DMS79 treated with DMSO at 0.1 percent for 48 hours (cell line): ENCODE results near the gene CNGB1.
"Not testable (repeated sequence)": the region's sequence is repeated elsewhere in the genome, so short reads cannot be mapped to it uniquely, and the experiment has no call there.

Experiments used
- DNase-seq: peaks from one replicate; lab custom pipeline; 2025; lab: John Stamatoyannopoulos, UW

The CNGB1 gene

DNA sequence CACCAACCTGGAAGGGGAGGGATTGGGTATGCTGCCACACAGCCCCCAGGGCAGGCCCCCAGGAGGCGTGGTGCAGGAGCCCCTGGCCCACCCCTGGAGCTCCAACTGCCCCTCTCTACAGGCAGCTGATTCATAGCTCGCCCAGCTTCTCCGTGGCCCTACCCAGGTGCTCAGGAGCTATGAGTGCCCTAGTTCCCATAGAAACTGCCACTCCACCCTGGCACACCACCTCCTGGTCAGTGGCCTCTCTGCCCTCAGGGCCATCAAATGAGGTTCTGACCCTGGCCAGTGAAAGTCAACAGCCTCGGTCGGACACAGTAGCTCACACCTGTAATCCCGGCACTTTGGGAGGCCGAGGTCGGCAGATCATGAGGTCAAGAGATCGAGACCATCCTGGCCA, 18.0 kb downstream of the CNGB1 start:
- no peak for DNase-seq

DNA sequence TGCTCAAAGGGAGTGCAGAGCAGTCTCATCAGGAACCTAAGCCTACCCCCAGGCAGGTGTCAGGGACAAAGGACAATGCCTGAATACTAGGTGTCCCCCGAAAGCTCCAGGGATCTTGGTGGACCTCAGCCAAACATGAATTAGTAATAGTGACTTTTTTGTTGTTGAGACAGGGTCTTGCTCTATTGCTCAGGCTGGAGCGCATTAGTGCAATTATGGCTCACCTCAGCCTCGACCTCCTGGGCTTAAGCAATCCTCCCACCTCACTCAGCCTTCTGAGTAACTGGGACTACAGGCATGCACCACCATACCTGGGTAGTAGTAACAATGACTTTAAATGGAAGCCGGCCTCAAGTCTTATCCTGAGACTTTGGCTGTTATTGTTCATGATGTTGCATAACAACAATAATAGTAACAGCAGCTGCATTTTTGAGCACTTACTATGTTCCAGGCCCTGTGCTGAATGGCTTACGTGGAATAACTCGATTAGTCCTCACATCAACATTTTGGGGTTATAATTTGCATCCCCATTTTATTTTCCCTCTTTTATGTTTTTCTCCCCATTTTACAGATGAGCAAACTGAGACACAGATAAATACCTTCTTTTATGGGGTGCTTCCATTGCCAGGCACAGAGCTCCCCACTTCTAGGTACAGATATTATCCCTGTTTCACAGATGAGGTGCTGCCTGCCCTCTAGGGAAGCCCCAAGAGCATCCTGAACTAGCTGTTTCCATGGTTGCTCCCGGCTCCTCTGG, 19.5 kb downstream of the CNGB1 start:
- no peak for DNase-seq

DNA sequence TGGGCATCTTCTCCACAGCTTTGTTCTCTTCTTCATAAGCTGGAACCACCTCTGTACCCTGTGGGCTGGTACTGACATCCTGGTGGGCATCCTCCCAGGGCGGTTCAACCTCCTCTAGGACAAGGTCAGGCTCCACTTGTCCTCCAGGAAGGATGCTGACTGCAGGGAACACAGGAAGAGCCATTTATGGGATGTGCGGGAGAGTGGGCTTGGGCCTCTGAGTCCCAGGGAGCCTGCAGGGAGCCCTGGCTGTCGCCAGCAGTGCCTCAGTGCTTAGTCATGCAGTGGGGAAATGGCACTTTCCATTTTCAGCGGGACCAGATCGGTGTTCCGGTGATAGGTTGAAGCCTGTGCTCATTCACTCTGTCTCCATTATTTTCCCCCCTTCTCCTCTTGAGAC, 20.5 kb downstream of the CNGB1 start:
- DNase-seq: no peak

DNA sequence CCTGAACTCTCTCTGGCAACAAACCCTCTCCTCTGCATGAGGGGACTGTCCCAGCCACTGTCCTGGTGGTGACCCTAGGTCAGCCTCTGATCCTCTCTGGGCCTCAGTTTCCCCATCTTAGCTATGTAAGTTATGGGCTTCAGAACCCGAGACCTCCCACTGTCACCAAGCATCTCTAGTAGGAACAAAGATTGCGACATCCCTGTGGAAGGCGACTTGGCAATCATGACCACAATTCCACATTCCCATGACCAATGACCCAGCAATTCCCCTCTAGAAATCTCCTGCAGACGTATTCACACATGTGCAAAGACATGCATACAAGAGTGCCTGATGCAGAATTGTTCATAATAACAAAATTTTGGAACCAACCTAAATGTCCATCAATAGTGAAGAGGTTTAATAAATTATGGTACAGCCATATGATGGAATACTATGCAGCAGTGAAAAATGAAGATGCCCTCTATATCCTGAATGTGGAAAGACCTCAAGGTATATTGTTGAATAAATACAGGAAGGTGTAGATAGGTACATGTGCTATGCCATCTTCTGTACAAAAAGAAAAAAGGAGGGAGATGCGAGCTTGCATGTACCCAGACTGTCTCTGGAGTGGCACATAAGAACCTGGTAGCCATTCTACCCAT, 21.2 kb downstream of the CNGB1 start:
- no peak for DNase-seq

DNA sequence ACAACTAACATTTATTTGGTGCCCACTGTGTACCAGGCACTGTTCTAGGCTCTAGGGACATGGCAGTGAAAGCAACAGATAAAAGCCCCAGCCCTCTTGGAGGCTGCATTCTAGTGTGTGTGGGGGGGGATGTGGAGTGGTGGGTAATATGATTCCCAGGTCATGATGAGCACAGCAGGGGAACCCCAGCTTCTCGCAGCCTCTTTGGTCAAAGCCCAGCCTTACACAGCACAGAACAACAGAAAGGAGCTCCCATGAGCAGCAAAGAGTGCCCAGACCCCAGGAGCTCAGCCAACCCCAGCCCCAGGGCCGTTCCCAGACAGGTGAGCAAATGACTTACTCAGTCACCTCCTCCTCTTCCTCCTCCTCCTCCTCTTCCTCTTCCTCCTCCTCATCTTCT, 21.9 kb downstream of the CNGB1 start:
- no peak for DNase-seq

DNA sequence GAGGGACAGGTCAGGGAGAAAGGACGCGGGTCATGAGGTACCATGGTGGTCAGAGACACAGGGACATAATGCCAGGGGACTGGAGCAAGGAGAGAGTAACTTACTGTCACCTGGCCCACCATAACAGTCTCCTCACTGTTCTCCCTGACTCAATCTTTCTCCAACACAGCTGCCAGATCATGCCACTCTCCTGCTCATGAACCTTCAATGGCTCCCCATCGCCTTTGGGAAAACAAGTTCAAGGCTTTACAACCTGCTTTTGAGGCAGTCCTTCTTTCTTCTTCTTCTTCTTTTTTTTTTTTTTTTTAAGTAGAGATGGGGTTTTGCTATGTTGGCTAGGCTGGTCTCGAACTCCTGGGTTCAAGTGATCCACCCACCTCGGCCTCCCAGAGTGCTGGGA, 22.9 kb downstream of the CNGB1 start:
- no peak for DNase-seq

DNA sequence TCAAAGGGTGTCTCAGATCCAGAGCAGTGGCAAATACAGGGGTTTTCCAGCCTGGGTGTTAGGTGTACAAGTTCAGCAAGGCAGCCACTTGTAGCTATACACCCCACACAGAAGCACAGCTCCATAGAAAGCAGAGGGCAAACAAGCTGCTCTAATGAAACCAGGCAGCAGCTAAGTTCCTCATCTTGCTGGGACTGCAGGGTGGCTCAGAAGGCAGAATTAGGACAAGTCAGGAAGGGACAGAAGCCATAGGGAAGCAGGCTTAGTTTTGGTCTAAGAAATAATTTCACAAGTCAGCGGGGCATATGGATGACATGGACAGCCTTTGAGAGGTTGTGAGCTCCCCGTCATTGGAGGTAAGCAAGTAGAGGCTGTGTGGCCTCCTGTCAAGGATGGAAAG, 23.7 kb downstream of the CNGB1 start:
- DNase-seq: no peak

DNA sequence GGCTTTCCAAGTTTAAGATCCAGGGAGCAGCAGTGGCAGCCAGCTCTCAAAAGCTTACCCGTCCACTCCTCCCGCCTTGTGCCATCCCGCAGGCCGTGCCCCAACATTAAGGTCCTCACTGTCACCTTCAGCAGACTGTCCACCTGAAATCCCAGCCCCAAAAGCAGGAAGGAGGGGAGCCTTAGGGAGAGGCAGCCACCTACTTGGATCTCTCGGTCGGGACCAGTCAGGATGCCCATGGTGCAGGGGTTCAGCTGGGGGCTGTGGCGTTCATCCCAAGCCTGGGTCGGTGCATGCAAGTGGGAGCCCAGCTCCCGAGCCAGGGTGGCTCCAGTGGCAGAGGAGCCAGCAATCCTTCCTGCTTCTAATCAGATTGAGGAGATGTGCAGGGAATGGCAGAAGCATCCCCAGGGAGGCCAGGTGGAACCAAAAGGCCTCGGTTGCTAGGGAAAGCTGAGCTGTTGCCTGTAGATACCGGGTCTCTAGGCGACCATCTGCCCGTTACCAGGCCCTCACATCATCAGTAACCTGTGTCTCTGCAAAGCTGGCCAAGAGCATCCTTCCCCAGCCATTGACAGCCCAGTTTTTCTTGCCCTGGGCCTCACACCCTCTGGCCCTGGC, 24.6 kb downstream of the CNGB1 start:
- no peak for DNase-seq

DNA sequence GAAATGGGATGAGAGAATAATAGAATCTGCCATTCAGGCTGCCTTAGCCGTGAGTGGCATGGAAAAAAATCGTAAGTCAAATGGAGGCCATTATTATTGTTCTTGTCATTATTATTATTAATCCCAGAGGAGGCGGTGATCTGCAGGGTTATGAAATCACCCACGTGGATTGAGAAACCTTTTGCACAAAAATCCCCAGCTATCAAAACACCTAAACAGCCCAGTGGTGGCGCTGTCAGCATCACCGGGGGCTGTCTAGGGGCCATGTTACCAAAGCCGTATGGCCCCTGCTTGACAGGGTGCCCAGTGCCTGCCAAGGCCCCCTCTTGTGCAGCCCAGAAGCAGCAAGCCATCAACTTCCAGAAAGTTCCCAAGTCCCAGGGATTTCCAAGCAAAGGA, 25.2 kb downstream of the CNGB1 start:
- DNase-seq: no peak

DNA sequence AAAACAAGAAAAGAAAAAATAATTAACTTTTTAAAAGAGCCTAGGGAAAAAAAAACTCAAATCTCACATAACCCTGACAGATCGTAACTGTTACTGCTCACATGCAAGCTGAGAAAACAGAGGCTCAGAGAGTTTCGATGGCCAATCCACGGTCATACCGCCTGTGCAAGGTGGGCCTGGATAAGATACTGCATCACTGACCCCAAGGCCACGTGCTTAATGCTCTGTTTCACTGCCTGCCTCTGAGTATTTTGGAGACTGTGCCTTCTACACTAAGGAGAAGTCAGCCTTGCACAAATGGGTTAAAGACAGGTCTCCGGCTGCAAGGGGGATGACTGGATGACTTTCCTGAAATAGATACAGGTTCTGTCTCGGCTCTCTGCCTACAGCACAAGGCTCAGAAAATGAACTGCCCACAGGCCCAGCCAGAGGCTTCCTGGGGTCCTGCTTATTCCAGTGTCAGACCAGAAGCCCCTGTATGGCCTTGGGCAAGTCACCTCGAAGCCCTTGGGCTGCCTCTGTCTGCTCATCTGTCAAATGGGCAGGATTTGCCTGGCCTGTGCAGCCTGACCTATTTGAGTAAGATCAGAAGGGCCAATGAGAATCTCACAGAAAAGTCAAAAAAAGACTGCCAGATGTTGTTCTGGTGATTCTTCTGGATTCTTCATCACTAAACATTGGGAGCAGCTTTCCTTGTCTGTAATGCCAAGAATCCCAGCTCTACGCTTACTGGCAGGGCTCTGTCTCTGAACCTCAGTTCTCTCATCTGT, 25.8 kb downstream of the CNGB1 start:
- DNase-seq: no peak

DNA sequence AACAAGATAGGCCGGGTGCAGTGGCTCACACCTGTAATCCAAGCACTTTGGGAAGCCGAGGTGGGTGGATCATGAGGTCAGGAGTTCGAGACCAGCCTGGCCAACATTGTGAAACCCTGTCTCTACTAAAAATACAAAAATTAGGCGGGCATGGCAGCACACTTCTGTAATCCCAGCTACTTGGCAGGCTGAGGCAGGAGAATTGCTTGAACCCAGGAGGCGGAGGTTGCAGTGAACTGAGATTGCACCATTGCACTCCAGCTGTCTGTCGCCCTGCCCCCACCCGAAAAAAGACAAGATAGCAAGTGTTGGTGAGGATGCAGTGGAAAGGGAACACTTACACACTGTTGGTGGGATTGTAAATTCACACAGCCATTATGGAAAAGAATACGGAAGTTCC, 27.5 kb downstream of the CNGB1 start:
- DNase-seq: not testable (repeated sequence)

DNA sequence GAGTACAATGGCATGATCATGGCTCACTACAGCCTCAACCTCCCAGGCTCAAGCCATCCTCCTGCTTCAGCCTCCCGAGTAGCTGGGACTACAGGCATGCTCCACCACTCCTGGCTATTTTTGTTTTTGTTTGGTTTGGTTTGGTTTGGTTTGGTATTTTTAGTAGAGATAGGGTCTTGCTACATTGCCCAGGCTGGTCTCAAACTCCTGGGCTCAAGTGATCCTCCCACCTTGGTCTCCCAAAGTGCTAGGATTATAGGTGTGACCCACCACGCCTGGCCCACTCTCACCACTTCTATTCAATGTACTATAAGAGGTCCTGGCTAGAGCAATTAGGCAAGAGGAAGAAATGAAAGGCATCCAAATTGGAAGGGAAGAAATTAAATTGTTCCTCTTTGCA, 29.0 kb downstream of the CNGB1 start:
- not testable (repeated sequence) for DNase-seq

DNA sequence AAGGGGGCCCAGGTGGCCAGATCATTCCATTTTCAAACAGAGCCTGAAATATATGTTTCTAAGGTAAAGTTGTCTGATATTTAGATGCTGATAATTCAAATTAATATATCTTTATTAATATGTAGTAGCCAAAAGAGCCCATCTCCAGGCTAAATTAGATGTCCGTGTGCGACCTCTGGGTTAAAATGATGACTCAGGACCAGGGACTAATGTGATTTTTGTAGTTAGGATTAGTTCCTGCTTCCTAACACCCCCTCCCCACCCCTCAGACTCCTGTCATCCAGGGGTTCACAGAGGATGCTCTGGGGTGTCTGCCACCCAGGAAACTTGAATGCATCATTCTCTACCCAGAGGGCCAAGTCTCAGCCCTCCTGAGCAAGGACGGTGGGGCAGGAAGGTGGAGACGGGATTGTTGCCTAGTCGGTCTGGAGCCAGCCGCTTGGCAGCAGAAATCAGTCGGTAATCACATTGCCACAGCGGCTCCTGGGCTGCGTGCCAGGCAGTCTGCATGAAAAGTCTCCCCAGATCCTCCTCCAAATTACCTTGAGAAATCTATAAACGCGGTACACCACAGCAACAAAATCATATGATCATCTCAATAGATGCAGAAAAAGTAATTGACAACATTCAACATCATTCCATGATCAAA, 29.8 kb downstream of the CNGB1 start:
- peak; percentile 43 for DNase-seq

DNA sequence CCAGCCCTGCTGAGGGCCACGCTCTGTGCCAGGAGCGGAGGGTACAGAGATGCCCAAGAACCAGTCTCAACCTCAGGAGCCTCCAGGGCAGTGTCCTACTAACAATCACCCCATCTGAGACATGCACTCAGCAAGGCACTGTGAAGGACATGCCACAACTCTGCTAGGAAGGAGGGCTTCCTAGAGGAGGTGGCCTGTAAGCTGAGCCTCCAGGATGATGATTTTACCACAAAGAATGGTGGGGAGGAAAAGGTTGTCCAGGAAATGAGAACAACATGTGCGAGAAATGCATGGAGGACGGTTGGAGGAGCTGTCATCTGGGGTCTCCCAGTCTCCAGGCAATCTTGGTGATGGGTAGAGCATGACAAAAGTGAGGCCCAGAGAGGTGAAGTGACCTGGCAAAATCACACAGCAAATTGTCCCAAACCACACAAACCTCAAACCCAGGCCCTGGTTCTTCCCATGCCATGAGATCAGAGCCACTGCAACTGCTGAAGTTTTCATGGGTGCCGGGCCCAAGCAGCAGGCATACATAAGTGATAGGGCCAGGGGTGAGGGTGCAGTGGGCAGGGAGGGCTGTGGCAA, 30.5 kb downstream of the CNGB1 start:
- no peak for DNase-seq

DNA sequence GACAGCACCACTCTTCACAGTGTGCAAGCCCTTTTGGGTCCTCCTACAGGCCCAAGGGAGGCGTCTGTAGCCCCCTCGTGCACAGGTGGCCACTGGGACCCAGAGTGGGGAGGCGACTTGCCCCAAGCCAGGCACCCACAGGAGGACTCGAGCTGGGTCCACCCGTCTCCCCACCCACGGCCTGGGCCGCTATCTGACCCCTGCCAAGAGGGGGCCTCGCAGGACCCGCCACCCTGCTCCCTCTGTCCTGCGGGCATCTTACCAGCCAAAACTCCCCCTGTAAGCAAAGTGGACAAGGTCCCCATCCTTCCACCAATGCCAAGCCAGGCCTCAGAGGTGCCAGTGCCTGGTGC, 31.1 kb downstream of the CNGB1 start:
- DNase-seq: no peak

DNA sequence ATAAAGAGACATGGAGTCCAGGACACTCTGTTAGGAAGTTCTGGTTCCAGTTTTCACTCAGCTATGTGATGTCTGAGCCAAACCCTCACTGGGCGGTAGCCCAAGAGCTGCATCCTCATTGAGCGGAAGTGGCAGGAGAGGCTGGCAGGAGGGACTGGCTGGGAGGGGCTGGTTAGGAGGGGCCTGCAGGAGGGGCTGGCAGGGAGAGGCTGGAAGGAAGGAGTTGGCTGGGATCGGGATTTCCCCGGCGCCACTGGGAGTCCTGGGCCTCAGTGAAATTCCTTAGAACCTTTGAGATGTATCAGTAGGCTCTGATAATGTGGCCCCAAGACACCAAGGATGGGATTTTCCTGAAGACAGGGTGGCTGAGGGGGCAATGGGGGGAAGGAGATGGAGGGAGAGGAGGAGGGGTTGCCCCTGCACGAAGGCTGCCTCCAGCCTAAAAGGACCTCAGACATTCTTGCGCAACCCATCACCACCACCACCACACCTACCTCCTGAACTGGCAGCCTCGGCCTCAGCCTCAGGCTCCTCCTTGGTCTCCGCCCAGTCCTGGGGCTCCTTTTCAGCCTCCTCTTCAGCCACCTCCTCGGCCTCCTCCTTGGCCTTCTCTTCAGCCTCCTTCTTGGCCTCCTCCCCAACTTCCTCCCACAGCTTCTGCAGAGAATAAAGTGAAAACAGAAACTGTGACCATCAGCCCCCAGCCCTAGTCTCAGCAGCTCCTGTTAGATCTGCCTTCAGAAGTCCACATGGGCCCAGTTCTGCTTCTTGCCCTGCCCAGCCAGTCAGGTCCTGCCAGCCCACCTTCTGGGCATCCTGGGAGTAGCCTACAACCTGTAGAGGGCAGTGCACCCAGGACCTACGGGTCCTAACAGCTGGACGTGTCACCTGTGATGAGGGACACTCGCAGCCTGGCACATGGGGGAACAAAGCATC, 31.7 kb downstream of the CNGB1 start:
- no peak for DNase-seq

DNA sequence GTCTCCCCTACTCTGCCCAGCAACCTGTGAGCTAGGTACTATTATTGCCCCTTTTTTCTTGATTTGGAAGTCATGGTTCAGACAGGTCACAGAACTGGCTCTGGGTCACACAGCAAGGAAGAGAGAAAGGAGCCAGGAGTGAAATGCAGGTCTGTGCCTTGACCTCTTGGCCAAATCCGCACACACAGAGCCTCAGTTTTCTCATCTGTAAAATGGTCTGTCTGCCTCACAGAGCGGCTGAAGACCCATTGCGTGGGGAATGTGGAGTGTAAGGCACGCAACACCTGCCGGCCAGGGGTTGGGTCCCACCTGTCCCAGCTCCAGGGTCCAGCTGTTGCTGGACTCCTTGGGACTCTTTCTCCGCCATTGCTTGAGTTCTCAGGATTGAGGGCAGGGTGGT, 32.4 kb downstream of the CNGB1 start:
- no peak for DNase-seq

DNA sequence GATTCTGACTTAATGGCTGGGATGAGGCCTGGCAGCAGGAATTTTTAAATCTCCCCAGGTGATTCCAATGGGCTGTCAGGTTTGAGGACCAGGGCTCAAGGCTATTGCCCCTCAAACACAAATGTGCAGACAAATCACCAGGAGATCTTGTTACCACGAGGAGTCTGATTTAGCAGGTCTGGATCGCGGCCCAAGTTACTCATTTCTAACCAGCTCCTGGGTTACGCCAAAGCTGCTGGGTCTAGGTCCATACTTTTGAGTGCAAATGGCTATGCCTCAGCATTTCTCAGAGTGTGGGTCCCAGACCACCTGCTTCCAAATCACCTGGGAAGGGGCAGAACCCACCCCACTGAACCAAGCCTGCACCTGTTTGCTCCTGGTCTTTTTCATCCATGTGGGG, 33.1 kb downstream of the CNGB1 start:
- DNase-seq: no peak

DNA sequence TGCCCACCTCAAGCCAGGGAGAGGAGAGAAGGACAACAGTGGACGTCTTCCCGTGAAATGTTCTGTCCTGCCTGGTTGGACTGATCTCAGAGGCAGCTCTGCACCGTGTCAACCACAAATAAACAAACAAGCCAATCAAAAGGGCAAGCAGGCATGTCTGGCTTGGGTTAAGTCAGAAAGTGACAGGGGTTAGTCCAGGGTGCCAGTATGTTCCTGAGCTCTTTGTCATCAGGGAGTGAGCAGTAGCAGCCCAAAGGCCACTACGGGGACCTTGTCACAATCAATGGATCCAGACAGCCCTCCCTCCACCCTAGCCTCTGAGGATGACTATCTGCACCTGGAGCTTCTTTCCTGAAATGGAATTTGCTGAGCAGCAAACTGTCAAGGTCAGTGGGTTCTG, 35.0 kb downstream of the CNGB1 start:
- DNase-seq: no peak

DNA sequence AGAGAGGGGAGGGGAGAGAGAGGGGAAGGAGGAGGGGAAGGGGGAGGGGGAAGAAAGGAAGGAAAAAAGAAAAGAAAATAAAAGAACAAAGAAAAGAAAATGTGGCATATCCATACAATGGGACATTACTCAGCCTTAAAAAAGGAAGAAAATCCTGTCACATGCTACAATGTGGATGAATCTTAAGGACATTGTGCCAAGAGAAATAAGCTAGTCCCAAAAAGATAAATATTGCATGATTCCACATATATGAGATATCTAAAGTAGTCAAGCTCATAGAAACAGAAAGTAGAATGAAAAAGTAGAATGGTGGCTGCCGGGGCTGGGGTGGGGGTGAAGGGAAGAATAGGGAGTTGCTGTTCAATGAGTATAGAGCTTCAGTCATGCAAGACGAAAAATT, 40.4 kb downstream of the CNGB1 start:
- DNase-seq: no peak

DNA sequence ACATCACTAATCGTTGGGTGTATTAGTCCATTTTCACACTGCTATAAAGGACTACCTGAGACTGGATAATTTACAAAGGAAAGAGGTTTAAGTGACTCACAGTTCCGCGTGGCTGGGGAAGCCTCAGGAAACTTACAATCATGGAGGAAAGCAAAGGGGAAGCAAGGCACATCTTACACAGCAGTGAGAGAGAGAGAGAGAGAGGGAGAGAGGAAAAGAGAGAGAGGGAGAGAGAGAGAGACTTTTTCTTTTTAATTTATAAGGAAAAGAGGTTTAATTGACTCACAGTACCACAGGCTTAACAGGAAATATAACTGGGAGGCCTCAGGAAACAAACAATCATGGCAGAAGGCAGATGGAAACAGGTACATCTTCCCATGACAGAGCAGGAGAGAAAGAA, 41.7 kb downstream of the CNGB1 start:
- DNase-seq: no peak
